RWPE2 (cell line): ENCODE measurements around the gene ESR1.

Source experiments
- ATAC-seq: fragments of 200-7000 bp; cut with Tn5 transposase; 3 replicates; pipeline ENCODE4 v1.9.1; 2021; ENCODE audit warnings: low read depth
- DNase-seq: peaks from one replicate; pipeline ENCODE4 v3.0.0-alpha.2; 2020; ENCODE audit warnings: low spot score
- H3K27ac ChIP-seq: fragments of 450-650 bp; 2 replicates; pipeline ENCODE4 v1.5.1; 2017; ENCODE audit warnings: mild to moderate bottlenecking; ENCODE audit not compliant: poor library complexity, severe bottlenecking
- H3K27me3 ChIP-seq: fragments of 250-450 bp; sonication (Bioruptor Pico); 2 replicates; pipeline ENCODE4 v1.5.1; 2021; ENCODE audit warnings: mild to moderate bottlenecking, moderate library complexity; ENCODE audit not compliant: insufficient read depth, poor library complexity, severe bottlenecking
- H3K36me3 ChIP-seq: fragments of 250-450 bp; sonication (Bioruptor Pico); 2 replicates; pipeline ENCODE4 v1.5.1; 2020; ENCODE audit warnings: low read depth, mild to moderate bottlenecking, moderate library complexity
- H3K4me1 ChIP-seq: fragments of 250-450 bp; sonication (Bioruptor Pico); 2 replicates; pipeline ENCODE4 v1.5.1; 2021; ENCODE audit warnings: mild to moderate bottlenecking, moderate library complexity; ENCODE audit not compliant: insufficient read depth, poor library complexity, severe bottlenecking
- H3K4me3 ChIP-seq: fragments of 250-450 bp; sonication (Bioruptor Pico); 2 replicates; pipeline ENCODE4 v1.5.1; 2021; ENCODE audit warnings: mild to moderate bottlenecking, moderate library complexity; ENCODE audit not compliant: severe bottlenecking
- H3K9me3 ChIP-seq: fragments of 250-450 bp; sonication (Bioruptor Pico); 2 replicates; pipeline ENCODE4 v1.5.1; 2021; ENCODE audit warnings: mild to moderate bottlenecking, moderate library complexity; ENCODE audit not compliant: severe bottlenecking
- CTCF ChIP-seq: fragments of 450-650 bp; IDR thresholded peaks from one replicate; pipeline ENCODE4 v1.5.1; 2017; ENCODE audit warnings: mild to moderate bottlenecking, moderate library complexity; ENCODE audit not compliant: poor library complexity, severe bottlenecking

The ESR1 gene

GRCh38 chr6:152094276-152094675 lies 286.8 kb downstream of the ESR1 start:
- DNase-seq (no peak), ATAC-seq (no peak)
- no peaks in the 10 kb centered on the region for H3K27me3 ChIP-seq
- H3K36me3 ChIP-seq = no peaks in the 10 kb centered on the region
- no peak overlapping the region for H3K4me3 ChIP-seq
- TF ChIP-seq CTCF = no peak
- H3K4me1 ChIP-seq = peaks cover 36% of the 10 kb centered on the region
- H3K9me3 ChIP-seq = no peaks in the 10 kb centered on the region
- H3K27ac ChIP-seq = peak overlapping the region; percentile 87

DNA sequence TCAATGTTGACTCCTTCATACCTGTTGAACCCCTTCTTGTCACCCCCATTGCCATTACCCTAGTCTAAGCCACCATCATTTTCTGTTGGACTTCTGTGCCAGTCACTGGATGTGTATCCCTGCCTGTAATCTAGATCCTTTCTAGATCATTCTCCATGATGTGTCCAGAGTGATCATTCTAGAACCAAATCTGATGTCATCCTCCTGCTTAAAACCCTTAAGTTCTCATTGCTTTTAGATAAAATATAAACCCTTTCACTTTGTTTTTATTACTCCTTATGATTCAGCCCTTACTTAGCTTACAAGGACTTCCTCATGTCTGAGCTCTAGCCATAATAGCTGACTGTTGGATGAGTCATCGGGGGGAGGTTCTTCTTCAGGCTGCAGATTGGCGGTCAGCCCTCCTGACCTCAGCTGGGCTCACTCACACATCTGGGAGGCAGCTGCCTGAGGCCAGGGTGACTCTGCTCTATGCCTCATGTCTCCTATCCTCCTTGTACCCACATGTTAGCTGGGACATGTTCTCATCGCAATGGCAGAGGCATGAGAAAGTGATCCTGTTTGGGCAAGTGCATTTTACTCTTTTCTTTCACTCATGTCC lies 287.6 kb downstream of the ESR1 start:
- peak; percentile 95 for DNase-seq

GRCh38 chr6:152096863-152097496 lies 289.5 kb downstream of the ESR1 start:
- ATAC-seq = peak; percentile 53
- peak; percentile 36 for TF ChIP-seq CTCF

More for the DNA sequence above, 287.6 kb downstream of the ESR1 start:
- Histone ChIP-seq H3K4me1 (peaks cover 41% of the 10 kb centered on the region), H3K27me3 (no peaks in the 10 kb centered on the region), H3K4me3 (no peak overlapping the region), H3K36me3 (no peaks in the 10 kb centered on the region), H3K27ac (peak overlapping the region; percentile 87), H3K9me3 (no peaks in the 10 kb centered on the region)
- peak; percentile 88 for ATAC-seq
- TF ChIP-seq CTCF = no peak

DNA sequence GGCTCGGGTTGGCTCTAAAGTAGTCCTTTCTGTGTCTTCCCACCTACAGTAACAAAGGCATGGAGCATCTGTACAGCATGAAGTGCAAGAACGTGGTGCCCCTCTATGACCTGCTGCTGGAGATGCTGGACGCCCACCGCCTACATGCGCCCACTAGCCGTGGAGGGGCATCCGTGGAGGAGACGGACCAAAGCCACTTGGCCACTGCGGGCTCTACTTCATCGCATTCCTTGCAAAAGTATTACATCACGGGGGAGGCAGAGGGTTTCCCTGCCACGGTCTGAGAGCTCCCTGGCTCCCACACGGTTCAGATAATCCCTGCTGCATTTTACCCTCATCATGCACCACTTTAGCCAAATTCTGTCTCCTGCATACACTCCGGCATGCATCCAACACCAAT lies 291.2 kb downstream of the ESR1 start:
- no peaks in the 10 kb centered on the region for H3K36me3 ChIP-seq
- H3K4me1 ChIP-seq = peaks cover 41% of the 10 kb centered on the region
- no peak for TF ChIP-seq CTCF
- peak overlapping the region; percentile 87 for H3K27ac ChIP-seq
- no peak overlapping the region for H3K4me3 ChIP-seq
- ATAC-seq (no peak), DNase-seq (no peak)
- no peaks in the 10 kb centered on the region for H3K9me3 ChIP-seq
- no peaks in the 10 kb centered on the region for H3K27me3 ChIP-seq

More at GRCh38 chr6:152096863-152097496, 289.5 kb downstream of the ESR1 start:
- Histone ChIP-seq H3K4me3 (no peak overlapping the region), H3K4me1 (peaks cover 48% of the 10 kb centered on the region), H3K9me3 (no peaks in the 10 kb centered on the region), H3K27ac (peak overlapping the region; percentile 87), H3K36me3 (no peaks in the 10 kb centered on the region), H3K27me3 (no peaks in the 10 kb centered on the region)
- no peak for DNase-seq
